ENCODE results near the gene TEX19. TPM values are rescaled to one million over a fixed set of nuclear protein-coding genes. Genes with fewer than 3 reads are reported as not detected.

The TEX19 gene
- total and polyA plus RNA-seq, 2 of the 4 experiments (the other 2 are of a cell fraction) = under 0.01 to 0.03 TPM

DNA sequence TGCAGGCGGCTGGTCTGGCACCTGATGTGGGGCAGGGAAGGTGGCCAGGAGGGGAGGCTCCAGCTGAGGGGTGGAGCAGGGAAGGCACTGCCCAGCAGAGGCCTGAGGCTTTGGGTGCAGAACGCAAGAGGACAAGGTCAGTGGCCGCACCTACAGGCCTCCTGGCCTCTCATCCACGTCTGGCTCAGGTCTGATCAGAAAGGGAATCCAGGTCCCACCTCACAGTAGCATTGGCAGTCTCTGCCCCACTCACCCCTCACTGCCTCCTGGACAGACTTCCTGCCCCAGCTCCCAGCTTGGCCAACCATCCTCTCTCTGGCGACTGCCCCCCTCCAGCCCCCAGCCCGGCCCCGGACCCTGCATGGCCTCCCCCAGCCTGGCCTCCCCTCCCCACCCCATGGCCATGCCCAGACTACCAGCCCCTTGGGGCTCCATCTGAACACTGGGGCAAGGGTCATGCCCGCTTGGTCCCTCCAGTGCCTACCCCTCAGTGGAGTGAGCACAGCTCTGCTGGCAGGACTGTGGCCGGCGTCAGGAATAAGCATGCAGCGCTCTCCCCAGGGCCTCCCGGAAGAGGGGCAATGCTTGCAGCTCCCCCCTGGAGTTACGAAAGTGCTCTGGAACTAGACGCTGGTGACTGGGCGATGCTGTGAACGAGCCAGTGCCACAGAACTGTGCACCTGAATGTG lies 17.1 kb downstream of the TEX19 start:
- H3K9ac ChIP-seq (ENCODE audit: low read depth, low read length) = no peak overlapping the region
- no peak overlapping the region for H3K4me3 ChIP-seq (ENCODE audit: insufficient read depth, low read depth, low read length)
- H3K18ac ChIP-seq (ENCODE audit: low read depth, low read length) = no peak overlapping the region
- H4K8ac ChIP-seq (ENCODE audit: low read depth in 2 of 2, low read length in 2 of 2) = no peak overlapping the region
- no peaks in the 10 kb centered on the region; the same call in 1 of the 2 replicates for H3K9me1 ChIP-seq (ENCODE audit: insufficient read depth, low read length)
- peaks cover 65% of the 10 kb centered on the region for H3K27me3 ChIP-seq (ENCODE audit: control insufficient read depth, insufficient read depth, low read length)
- no peak overlapping the region for H3K14ac ChIP-seq (replicated peaks; ENCODE audit: low read depth, low read length)
- ChIA-PET POLR2A (ENCODE audit: unreplicated experiment) (no interaction called here), CTCF (no interaction called here)
- 86% methylated on average over 7 of the region's 16 CpGs; no CpG with 5 or more reads in 1 of the 2 experiments for WGBS, 2 experiments (ENCODE audit: extremely low coverage in 2 of 2, insufficient read length in 1 of 2)
- H2AFZ ChIP-seq (replicated peaks; ENCODE audit: low read length, poor library complexity) = no peak overlapping the region
- H2AK9ac ChIP-seq (replicated peaks; ENCODE audit: low read depth, low read length, poor library complexity) = no peak overlapping the region
- no peak overlapping the region for H3K23ac ChIP-seq (ENCODE audit: low read depth, low read length)
- H3K9me3 ChIP-seq (ENCODE audit: control insufficient read depth, insufficient read depth, low read length) = no peaks in the 10 kb centered on the region
- BruUV-seq (replicated peaks) = no TSS peak
- H3K4ac ChIP-seq (ENCODE audit: low read depth, low read length) = no peak overlapping the region
- in situ Hi-C loops (cut with MboI; ENCODE audit: low sequenced_read_pairs) (no loop called here), intact Hi-C loops (cut with micrococcal nuclease) (no loop called here), dilution Hi-C loops (cut with HindIII; ENCODE audit: low sequenced_read_pairs, unreplicated experiment) (no loop called here)
- H2BK5ac ChIP-seq (ENCODE audit: low read depth, low read length, poor library complexity, severe bottlenecking) = no peak overlapping the region
- no peak overlapping the region for H4K91ac ChIP-seq (ENCODE audit: insufficient read depth, low read depth, low read length)
- no peak overlapping the region for H3K27ac ChIP-seq (ENCODE audit: insufficient read depth, low read length)
- H2BK120ac ChIP-seq (ENCODE audit: low read depth, low read length) = no peak overlapping the region
- H3K36me3 ChIP-seq (ENCODE audit: control insufficient read depth, insufficient read depth, low read length) = no peaks in the 10 kb centered on the region
- H2BK20ac ChIP-seq (ENCODE audit: low read depth, low read length) = no peak overlapping the region
- H3K56ac ChIP-seq (ENCODE audit: extremely low read depth, insufficient read depth, low read length) = no peak overlapping the region
- TF ChIP-seq, protein P1, sequence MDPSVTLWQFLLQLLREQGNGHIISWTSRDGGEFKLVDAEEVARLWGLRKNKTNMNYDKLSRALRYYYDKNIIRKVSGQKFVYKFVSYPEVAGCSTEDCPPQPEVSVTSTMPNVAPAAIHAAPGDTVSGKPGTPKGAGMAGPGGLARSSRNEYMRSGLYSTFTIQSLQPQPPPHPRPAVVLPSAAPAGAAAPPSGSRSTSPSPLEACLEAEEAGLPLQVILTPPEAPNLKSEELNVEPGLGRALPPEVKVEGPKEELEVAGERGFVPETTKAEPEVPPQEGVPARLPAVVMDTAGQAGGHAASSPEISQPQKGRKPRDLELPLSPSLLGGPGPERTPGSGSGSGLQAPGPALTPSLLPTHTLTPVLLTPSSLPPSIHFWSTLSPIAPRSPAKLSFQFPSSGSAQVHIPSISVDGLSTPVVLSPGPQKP (IDR thresholded peaks at IDR 0.05; ENCODE audit: borderline replicate concordance, low read depth, low read length) = no peak
- TF ChIP-seq RAD21 (IDR thresholded peaks at IDR 0.05; ENCODE audit: low read length) (no peak), CEBPB (IDR thresholded peaks at IDR 0.05; ENCODE audit: low read depth, low read length) (no peak), POLR2A (IDR thresholded peaks at IDR 0.05; ENCODE audit: low read depth, low read length) (no peak), RCOR1 (IDR thresholded peaks at IDR 0.05; ENCODE audit: insufficient replicate concordance, low read length) (no peak), MAZ (IDR thresholded peaks at IDR 0.05; ENCODE audit: borderline replicate concordance, low read depth, low read length) (no peak), SMC3 (IDR thresholded peaks at IDR 0.05; ENCODE audit: low read depth, low read length) (no peak), MAFK (IDR thresholded peaks at IDR 0.05; ENCODE audit: low read depth, low read length) (no peak), NFE2L2 (IDR thresholded peaks at IDR 0.05; ENCODE audit: low read depth, low read length) (no peak), MXI1 (IDR thresholded peaks at IDR 0.05; ENCODE audit: borderline replicate concordance, low read depth, low read length) (no peak), FOS (IDR thresholded peaks at IDR 0.05; ENCODE audit: low read depth, low read length) (no peak), CHD1 (IDR thresholded peaks at IDR 0.05; ENCODE audit: low read depth, low read length) (no peak), RFX5 (IDR thresholded peaks at IDR 0.05; ENCODE audit: low read depth, low read length) (no peak)
- TF ChIP-seq, protein P2, sequence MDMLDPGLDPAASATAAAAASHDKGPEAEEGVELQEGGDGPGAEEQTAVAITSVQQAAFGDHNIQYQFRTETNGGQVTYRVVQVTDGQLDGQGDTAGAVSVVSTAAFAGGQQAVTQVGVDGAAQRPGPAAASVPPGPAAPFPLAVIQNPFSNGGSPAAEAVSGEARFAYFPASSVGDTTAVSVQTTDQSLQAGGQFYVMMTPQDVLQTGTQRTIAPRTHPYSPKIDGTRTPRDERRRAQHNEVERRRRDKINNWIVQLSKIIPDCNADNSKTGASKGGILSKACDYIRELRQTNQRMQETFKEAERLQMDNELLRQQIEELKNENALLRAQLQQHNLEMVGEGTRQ (IDR thresholded peaks at IDR 0.05; ENCODE audit: low read depth, low read length) = no peak
- TF ChIP-seq, protein P3, sequence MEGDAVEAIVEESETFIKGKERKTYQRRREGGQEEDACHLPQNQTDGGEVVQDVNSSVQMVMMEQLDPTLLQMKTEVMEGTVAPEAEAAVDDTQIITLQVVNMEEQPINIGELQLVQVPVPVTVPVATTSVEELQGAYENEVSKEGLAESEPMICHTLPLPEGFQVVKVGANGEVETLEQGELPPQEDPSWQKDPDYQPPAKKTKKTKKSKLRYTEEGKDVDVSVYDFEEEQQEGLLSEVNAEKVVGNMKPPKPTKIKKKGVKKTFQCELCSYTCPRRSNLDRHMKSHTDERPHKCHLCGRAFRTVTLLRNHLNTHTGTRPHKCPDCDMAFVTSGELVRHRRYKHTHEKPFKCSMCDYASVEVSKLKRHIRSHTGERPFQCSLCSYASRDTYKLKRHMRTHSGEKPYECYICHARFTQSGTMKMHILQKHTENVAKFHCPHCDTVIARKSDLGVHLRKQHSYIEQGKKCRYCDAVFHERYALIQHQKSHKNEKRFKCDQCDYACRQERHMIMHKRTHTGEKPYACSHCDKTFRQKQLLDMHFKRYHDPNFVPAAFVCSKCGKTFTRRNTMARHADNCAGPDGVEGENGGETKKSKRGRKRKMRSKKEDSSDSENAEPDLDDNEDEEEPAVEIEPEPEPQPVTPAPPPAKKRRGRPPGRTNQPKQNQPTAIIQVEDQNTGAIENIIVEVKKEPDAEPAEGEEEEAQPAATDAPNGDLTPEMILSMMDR (conservative IDR thresholded peaks at IDR 0.05; ENCODE audit: low read depth, low read length) = no peak
- H2AK5ac ChIP-seq (ENCODE audit: low read depth, low read length) = no peak overlapping the region
- no peak overlapping the region for H2BK15ac ChIP-seq (ENCODE audit: low read depth, low read length)
- no peak overlapping the region for H4K5ac ChIP-seq (ENCODE audit: low read depth, low read length)
- ATAC-seq (ENCODE audit: low read depth) (no peak), DNase-seq (no peak)
- H4K20me1 ChIP-seq (ENCODE audit: insufficient read depth, low read length) = no peaks in the 10 kb centered on the region
- peaks cover under 1% of the 10 kb centered on the region; the same call in 1 of the 2 replicates for H3K4me1 ChIP-seq (ENCODE audit: control insufficient read depth, insufficient read depth, low read length)
- no peaks in the 10 kb centered on the region for H3K79me1 ChIP-seq (ENCODE audit: low read depth in 1 of 2, low read length in 2 of 2)
- H3K4me2 ChIP-seq (ENCODE audit: low read depth, low read length) = no peak overlapping the region

Measured in IMR-90 (cell line).